ENCODE results near the gene ZNF592. TPM values are rescaled to one million over a fixed set of nuclear protein-coding genes. Genes with fewer than 3 reads are reported as not detected.

Gene ZNF592
- polyA plus RNA-seq, 1 donor (not counting 4 experiments of a cell fraction or from before 2014, with no cell fraction given) = 4.1 TPM

- FAIRE-seq = no peak
- dilution Hi-C loops (cut with MboI; ENCODE audit: extremely low pct_ligation_motif_present, low sequenced_read_pairs) = no loop called here
Observed at GRCh38 chr15:84824260-84825007, 76.0 kb downstream of the ZNF592 start.

GRCh38 chr15:84826369-84826823 lies 78.0 kb downstream of the ZNF592 start:
- DNase-seq (ENCODE audit: low read depth, low spot score) = no peak
- dilution Hi-C loops (cut with MboI; ENCODE audit: extremely low pct_ligation_motif_present, low sequenced_read_pairs) = no loop called here
- TF ChIP-seq EZH2 (IDR thresholded peaks at IDR 0.05; ENCODE audit: low read length) (no peak), CTCF (optimal IDR thresholded peaks at IDR 0.05 in 1 of 3, IDR thresholded peaks at IDR 0.05 in 1 of 3, conservative IDR thresholded peaks at IDR 0.05 in 1 of 3; ENCODE audit: extremely low read depth in 1 of 3, insufficient read depth in 2 of 3, low read length in 3 of 3) (peak; percentile 54 to 88 (median 66))

More at GRCh38 chr15:84824260-84825007, 76.0 kb downstream of the ZNF592 start:
- no peaks in the 10 kb centered on the region for H3K9me3 ChIP-seq (ENCODE audit: control insufficient read depth, low read depth, low read length)
- no peak overlapping the region for H3K4me3 ChIP-seq (ENCODE audit: control insufficient read depth in 2 of 3, extremely low read depth in 1 of 3, insufficient read depth in 2 of 3, low read depth in 1 of 3, low read length in 3 of 3)
- H3K4me2 ChIP-seq (ENCODE audit: control insufficient read depth, extremely low read depth, insufficient read depth, low read depth, low read length) = no peak overlapping the region
- H4K20me1 ChIP-seq (ENCODE audit: control insufficient read depth, extremely low read depth, insufficient read depth, low read length) = no peaks in the 10 kb centered on the region
- H3K4me1 ChIP-seq (ENCODE audit: control insufficient read depth, extremely low read depth, insufficient read depth, low read length) = no peaks in the 10 kb centered on the region
- DNase-seq (ENCODE audit: low read depth, low spot score) = no peak
- H3K9me1 ChIP-seq (ENCODE audit: control insufficient read depth, extremely low read depth, insufficient read depth, low read length) = no peaks in the 10 kb centered on the region
- H3K36me3 ChIP-seq (ENCODE audit: control insufficient read depth in 2 of 2, extremely low read depth in 1 of 2, insufficient read depth in 2 of 2, low read length in 2 of 2) = no peaks in the 10 kb centered on the region
- H2AFZ ChIP-seq (ENCODE audit: control insufficient read depth, low read length) = no peak overlapping the region
- no peaks in the 10 kb centered on the region for H3K79me2 ChIP-seq (ENCODE audit: control insufficient read depth, insufficient read depth, low read length)
- TF ChIP-seq CTCF (optimal IDR thresholded peaks at IDR 0.05 in 1 of 3, IDR thresholded peaks at IDR 0.05 in 1 of 3, conservative IDR thresholded peaks at IDR 0.05 in 1 of 3; ENCODE audit: extremely low read depth in 1 of 3, insufficient read depth in 2 of 3, low read length in 3 of 3) (no peak), EZH2 (IDR thresholded peaks at IDR 0.05; ENCODE audit: low read length) (no peak)
- no peak overlapping the region for H3K27ac ChIP-seq (ENCODE audit: control insufficient read depth, insufficient read depth, low read length)
- peaks cover 3% of the 10 kb centered on the region for H3K27me3 ChIP-seq (ENCODE audit: control insufficient read depth, extremely low read depth, insufficient read depth, low read length)
- H3K9ac ChIP-seq (ENCODE audit: control insufficient read depth, extremely low read depth, insufficient read depth, low read length) = no peak overlapping the region

More at GRCh38 chr15:84826369-84826823, 78.0 kb downstream of the ZNF592 start:
- Histone ChIP-seq H3K9me3 (ENCODE audit: control insufficient read depth, low read depth, low read length) (no peaks in the 10 kb centered on the region), H4K20me1 (ENCODE audit: control insufficient read depth, extremely low read depth, insufficient read depth, low read length) (no peaks in the 10 kb centered on the region), H3K79me2 (ENCODE audit: control insufficient read depth, insufficient read depth, low read length) (no peaks in the 10 kb centered on the region), H3K9ac (ENCODE audit: control insufficient read depth, extremely low read depth, insufficient read depth, low read length) (no peak overlapping the region), H3K27ac (ENCODE audit: control insufficient read depth, insufficient read depth, low read length) (no peak overlapping the region), H3K4me1 (ENCODE audit: control insufficient read depth, extremely low read depth, insufficient read depth, low read length) (no peaks in the 10 kb centered on the region), H3K4me3 (ENCODE audit: control insufficient read depth in 2 of 3, extremely low read depth in 1 of 3, insufficient read depth in 2 of 3, low read depth in 1 of 3, low read length in 3 of 3) (no peak overlapping the region), H3K9me1 (ENCODE audit: control insufficient read depth, extremely low read depth, insufficient read depth, low read length) (no peaks in the 10 kb centered on the region), H3K4me2 (ENCODE audit: control insufficient read depth, extremely low read depth, insufficient read depth, low read depth, low read length) (no peak overlapping the region), H2AFZ (ENCODE audit: control insufficient read depth, low read length) (no peak overlapping the region), H3K27me3 (ENCODE audit: control insufficient read depth, extremely low read depth, insufficient read depth, low read length) (peaks cover 3% of the 10 kb centered on the region), H3K36me3 (ENCODE audit: control insufficient read depth in 2 of 2, extremely low read depth in 1 of 2, insufficient read depth in 2 of 2, low read length in 2 of 2) (no peaks in the 10 kb centered on the region)
- FAIRE-seq = no peak

Measured in keratinocyte (primary cell).